Measurements from ENCODE around the gene CSF2RB.
A peak's percentile ranks its signal among the peaks of the same experiment; 100 is the strongest.

The CSF2RB gene

DNA sequence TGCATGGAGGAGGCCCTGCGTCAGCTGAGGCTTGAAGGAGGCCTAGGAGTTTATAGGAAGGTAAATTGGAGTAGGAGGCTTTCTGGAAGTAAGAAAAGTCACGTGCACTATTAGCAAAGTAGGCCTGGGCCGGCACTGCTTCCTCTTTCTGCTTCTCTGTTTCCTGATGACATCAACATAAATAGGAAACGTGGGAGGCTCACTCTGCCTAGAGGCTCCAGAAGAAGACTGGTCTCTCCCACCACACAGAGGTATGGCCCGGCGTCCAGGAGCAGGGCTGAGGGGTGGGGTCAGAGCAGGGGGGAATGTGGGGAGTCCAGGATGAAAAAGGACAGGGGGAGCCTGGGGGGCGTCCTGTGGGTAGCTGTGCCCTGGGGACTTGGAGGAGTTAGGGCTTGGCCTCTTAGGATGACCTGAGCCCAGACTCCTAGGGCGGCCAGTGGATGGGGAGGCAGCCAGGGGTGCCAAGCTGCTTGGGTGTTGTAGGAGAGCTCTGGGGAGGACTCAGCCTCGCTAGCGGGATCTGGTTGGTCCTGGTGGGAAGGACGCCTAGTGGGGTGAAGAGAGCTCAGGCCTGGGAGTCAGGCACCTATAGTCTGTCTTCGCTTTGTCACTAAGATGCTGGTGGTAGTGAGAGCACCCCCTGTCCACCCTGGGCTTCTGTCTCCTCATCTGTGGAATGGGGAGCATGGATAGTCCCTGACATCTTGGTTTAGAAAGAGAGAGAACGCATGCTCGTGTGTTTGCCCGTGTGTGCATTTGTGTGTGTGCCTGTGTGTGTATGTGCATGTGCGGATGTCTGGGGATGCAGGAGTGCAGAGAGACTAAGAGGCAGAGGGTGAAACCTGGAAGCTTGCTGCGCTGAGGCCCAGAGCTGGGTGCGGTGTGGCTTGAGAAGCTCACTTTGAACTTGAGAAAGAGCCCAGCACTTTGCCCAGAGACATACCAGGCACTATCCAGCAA lies at the start of gene CSF2RB:
CSF2RB (plus strand) TSS at position 202 of the 963 bp plus-strand sequence. CDS start 8,580 bp downstream, outside the sequence.
- Histone ChIP-seq H3K4me3 (ENCODE audit: low read length) (peak within 1 kb of the TSS; percentile 1), H3K27ac (ENCODE audit: low read length) (no peak within 1 kb of the TSS), H3K4me1 (ENCODE audit: control insufficient read depth, low read depth, low read length) (peaks cover 19% of the 10 kb centered on the region), H3K36me3 (ENCODE audit: control insufficient read depth, low read depth, low read length) (no peaks in the 10 kb centered on the region), H3K9ac (ENCODE audit: low read length) (no peak within 1 kb of the TSS), H3K27me3 (ENCODE audit: control insufficient read depth, insufficient read depth, low read length) (peaks cover 68% of the 10 kb centered on the region), H3K9me3 (ENCODE audit: control insufficient read depth, low read depth, low read length) (no peaks in the 10 kb centered on the region)

GRCh38 chr22:36863979-36864378 lies 49.4 kb upstream of the CSF2RB start:
- H3K9ac ChIP-seq (ENCODE audit: low read length), result no peak overlapping the region
- no peaks in the 10 kb centered on the region for H3K36me3 ChIP-seq (ENCODE audit: control insufficient read depth, low read depth, low read length)
- H3K4me1 ChIP-seq (ENCODE audit: control insufficient read depth, low read depth, low read length), result no peaks in the 10 kb centered on the region
- H3K27ac ChIP-seq (ENCODE audit: low read length), result no peak overlapping the region
- no peaks in the 10 kb centered on the region for H3K27me3 ChIP-seq (ENCODE audit: control insufficient read depth, insufficient read depth, low read length)
- no peak overlapping the region for H3K4me3 ChIP-seq (ENCODE audit: low read length)
- H3K9me3 ChIP-seq (ENCODE audit: control insufficient read depth, low read depth, low read length), result no peaks in the 10 kb centered on the region

DNA sequence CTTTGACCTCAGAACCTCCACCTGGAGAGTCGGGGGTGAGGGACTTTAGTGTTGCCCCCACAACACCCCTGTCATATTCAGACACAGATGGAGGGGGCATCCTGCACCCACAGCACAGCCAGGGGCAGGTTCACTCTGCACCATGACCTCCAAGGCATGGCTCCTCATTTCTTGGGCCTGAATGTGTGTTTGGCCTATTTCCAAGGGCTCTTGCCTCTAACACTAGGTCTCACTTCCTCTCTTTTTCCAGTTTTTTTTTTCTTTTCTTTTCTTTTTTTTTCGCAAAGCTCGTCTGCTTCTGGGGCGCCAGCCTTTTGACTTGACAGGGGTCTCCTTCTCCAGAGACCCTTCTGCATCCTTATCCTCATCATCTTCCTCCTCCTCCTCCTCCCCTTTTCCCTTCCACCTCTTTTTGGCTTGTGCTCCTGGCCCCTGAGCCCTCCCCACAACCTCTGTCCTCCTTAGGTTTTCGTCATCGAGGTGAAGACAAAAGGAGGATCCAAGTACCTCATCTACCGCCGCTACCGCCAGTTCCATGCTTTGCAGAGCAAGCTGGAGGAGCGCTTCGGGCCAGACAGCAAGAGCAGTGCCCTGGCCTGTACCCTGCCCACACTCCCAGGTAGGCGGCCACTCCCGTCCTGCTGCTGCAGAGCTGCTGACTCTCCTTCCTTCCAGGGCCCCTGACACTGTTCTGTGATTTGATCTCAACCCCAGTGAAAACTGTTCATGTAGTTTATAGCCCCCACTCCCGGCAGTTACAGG lies 48.8 kb upstream of the CSF2RB start:
- no peak overlapping the region for H3K27ac ChIP-seq (ENCODE audit: low read length)
- no peak overlapping the region for H3K4me3 ChIP-seq (ENCODE audit: low read length)
- no peaks in the 10 kb centered on the region for H3K27me3 ChIP-seq (ENCODE audit: control insufficient read depth, insufficient read depth, low read length)
- H3K9me3 ChIP-seq (ENCODE audit: control insufficient read depth, low read depth, low read length), result no peaks in the 10 kb centered on the region
- no peaks in the 10 kb centered on the region for H3K36me3 ChIP-seq (ENCODE audit: control insufficient read depth, low read depth, low read length)
- no peak overlapping the region for H3K9ac ChIP-seq (ENCODE audit: low read length)
- no peaks in the 10 kb centered on the region for H3K4me1 ChIP-seq (ENCODE audit: control insufficient read depth, low read depth, low read length)

DNA sequence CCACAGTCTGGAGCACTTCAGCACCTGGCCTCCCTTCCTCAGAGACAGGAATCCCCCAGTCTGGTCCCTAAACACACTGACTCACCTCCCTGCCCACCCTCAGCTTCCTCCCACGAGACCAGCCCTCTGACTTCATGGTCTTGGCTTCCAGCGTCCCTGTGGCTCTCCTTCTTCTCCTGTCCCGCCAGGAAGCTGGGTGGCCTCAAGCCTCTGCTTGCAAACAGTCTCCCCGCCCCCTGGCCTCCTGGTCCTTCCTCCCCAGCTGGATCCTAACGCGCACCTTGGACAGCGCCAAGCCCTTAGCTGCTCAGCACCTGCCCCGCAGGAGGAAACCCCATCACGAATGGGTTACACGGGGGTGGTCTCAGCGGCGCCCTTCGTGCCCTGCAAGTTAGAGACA lies 48.1 kb upstream of the CSF2RB start:
- H3K27me3 ChIP-seq (ENCODE audit: control insufficient read depth, insufficient read depth, low read length), result no peaks in the 10 kb centered on the region
- H3K27ac ChIP-seq (ENCODE audit: low read length), result no peak overlapping the region
- H3K4me3 ChIP-seq (ENCODE audit: low read length), result no peak overlapping the region
- no peak overlapping the region for H3K9ac ChIP-seq (ENCODE audit: low read length)
- H3K4me1 ChIP-seq (ENCODE audit: control insufficient read depth, low read depth, low read length), result no peaks in the 10 kb centered on the region
- H3K9me3 ChIP-seq (ENCODE audit: control insufficient read depth, low read depth, low read length), result no peaks in the 10 kb centered on the region
- H3K36me3 ChIP-seq (ENCODE audit: control insufficient read depth, low read depth, low read length), result no peaks in the 10 kb centered on the region

GRCh38 chr22:36867695-36868094 lies 45.7 kb upstream of the CSF2RB start:
- H3K9me3 ChIP-seq (ENCODE audit: control insufficient read depth, low read depth, low read length), result no peaks in the 10 kb centered on the region
- H3K36me3 ChIP-seq (ENCODE audit: control insufficient read depth, low read depth, low read length), result no peaks in the 10 kb centered on the region
- H3K4me3 ChIP-seq (ENCODE audit: low read length), result no peak overlapping the region
- no peaks in the 10 kb centered on the region for H3K27me3 ChIP-seq (ENCODE audit: control insufficient read depth, insufficient read depth, low read length)
- H3K27ac ChIP-seq (ENCODE audit: low read length), result no peak overlapping the region
- H3K4me1 ChIP-seq (ENCODE audit: control insufficient read depth, low read depth, low read length), result no peaks in the 10 kb centered on the region
- H3K9ac ChIP-seq (ENCODE audit: low read length), result no peak overlapping the region

DNA sequence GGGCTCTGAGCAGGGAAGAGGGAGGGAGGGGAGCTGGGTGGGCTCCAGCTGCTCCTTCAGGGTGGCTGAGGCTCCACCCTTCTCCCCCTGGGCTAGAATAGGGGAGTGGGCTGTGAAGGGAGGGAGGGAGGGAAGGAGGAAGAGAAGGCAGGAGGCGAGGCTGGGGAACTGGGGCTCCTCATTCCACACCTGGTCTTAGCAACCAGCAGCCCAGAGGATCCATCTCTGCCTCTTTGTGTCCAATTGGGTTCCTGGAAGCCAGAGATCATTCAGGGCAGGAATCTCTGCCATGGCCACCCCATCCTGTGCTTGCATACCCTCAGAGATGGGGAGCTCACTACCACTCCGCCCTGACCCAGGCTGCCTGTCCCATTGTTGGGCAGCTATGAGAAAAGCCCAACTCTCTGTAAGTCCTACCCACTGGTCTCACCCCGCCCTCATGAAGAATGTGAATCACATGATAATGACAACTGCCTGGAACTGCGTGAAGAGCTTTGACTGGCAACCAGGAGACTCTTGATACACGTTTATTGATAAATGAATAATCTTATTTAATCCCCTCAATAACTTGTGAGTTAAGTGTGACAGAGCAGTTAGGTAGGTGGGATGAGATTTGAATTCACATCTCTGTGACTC lies 44.8 kb upstream of the CSF2RB start:
- Histone ChIP-seq H3K36me3 (ENCODE audit: control insufficient read depth, low read depth, low read length) (no peaks in the 10 kb centered on the region), H3K27ac (ENCODE audit: low read length) (no peak overlapping the region), H3K4me1 (ENCODE audit: control insufficient read depth, low read depth, low read length) (no peaks in the 10 kb centered on the region), H3K27me3 (ENCODE audit: control insufficient read depth, insufficient read depth, low read length) (no peaks in the 10 kb centered on the region), H3K9ac (ENCODE audit: low read length) (no peak overlapping the region), H3K4me3 (ENCODE audit: low read length) (no peak overlapping the region), H3K9me3 (ENCODE audit: control insufficient read depth, low read depth, low read length) (no peaks in the 10 kb centered on the region)

GRCh38 chr22:36870250-36870649 lies 43.2 kb upstream of the CSF2RB start:
- Histone ChIP-seq H3K27me3 (ENCODE audit: control insufficient read depth, insufficient read depth, low read length) (no peaks in the 10 kb centered on the region), H3K27ac (ENCODE audit: low read length) (no peak overlapping the region), H3K9ac (ENCODE audit: low read length) (no peak overlapping the region), H3K4me3 (ENCODE audit: low read length) (no peak overlapping the region), H3K9me3 (ENCODE audit: control insufficient read depth, low read depth, low read length) (no peaks in the 10 kb centered on the region), H3K4me1 (ENCODE audit: control insufficient read depth, low read depth, low read length) (no peaks in the 10 kb centered on the region), H3K36me3 (ENCODE audit: control insufficient read depth, low read depth, low read length) (no peaks in the 10 kb centered on the region)

DNA sequence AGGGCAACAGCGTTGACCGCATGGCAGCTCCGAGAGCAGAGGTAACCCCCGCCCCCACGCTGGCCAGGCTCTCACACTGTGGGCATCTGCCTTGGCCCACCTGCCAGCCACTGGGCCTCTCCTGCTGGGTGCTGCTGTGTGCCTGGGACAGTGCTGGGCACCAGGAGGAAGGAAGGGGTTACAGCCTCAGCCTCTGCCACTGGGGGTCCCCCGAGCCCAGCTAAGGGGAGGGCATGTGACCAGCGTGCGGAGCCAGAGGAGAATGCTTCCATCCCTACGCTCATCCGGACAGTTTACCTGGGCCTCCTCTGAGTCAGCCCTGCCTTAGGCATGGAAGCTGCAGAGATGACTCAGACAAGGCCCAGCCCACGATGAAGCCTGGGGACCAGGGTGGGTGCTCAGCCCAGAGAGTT lies 41.8 kb upstream of the CSF2RB start:
- Histone ChIP-seq H3K9ac (ENCODE audit: low read length) (no peak overlapping the region), H3K4me3 (ENCODE audit: low read length) (no peak overlapping the region), H3K27ac (ENCODE audit: low read length) (no peak overlapping the region), H3K4me1 (ENCODE audit: control insufficient read depth, low read depth, low read length) (no peaks in the 10 kb centered on the region), H3K9me3 (ENCODE audit: control insufficient read depth, low read depth, low read length) (no peaks in the 10 kb centered on the region), H3K36me3 (ENCODE audit: control insufficient read depth, low read depth, low read length) (no peaks in the 10 kb centered on the region), H3K27me3 (ENCODE audit: control insufficient read depth, insufficient read depth, low read length) (no peaks in the 10 kb centered on the region)

DNA sequence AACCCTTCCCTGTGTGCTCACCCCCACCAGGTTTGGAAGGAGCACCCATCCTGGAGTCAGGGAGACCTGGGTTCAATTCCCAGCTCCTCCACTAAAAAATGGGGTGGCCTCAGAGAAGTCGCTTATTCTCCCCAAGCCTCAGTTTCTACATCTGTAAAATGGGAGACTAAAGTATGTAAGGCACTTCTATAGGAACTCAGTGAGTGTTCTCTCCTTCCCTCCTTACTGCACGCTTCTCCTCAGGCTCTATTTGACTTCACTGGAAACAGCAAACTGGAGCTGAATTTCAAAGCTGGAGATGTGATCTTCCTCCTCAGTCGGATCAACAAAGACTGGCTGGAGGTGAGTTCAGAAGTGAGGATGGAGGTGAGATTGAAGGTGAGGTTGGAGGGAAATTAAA lies 41.3 kb upstream of the CSF2RB start:
- no peak overlapping the region for H3K27ac ChIP-seq (ENCODE audit: low read length)
- no peak overlapping the region for H3K4me3 ChIP-seq (ENCODE audit: low read length)
- H3K9me3 ChIP-seq (ENCODE audit: control insufficient read depth, low read depth, low read length), result no peaks in the 10 kb centered on the region
- H3K36me3 ChIP-seq (ENCODE audit: control insufficient read depth, low read depth, low read length), result no peaks in the 10 kb centered on the region
- H3K27me3 ChIP-seq (ENCODE audit: control insufficient read depth, insufficient read depth, low read length), result no peaks in the 10 kb centered on the region
- H3K4me1 ChIP-seq (ENCODE audit: control insufficient read depth, low read depth, low read length), result no peaks in the 10 kb centered on the region
- no peak overlapping the region for H3K9ac ChIP-seq (ENCODE audit: low read length)

- Histone ChIP-seq H3K9me3 (ENCODE audit: control insufficient read depth, low read depth, low read length) (no peaks in the 10 kb centered on the region), H3K27me3 (ENCODE audit: control insufficient read depth, insufficient read depth, low read length) (no peaks in the 10 kb centered on the region), H3K9ac (ENCODE audit: low read length) (no peak overlapping the region), H3K4me3 (ENCODE audit: low read length) (no peak overlapping the region), H3K27ac (ENCODE audit: low read length) (no peak overlapping the region), H3K4me1 (ENCODE audit: control insufficient read depth, low read depth, low read length) (no peaks in the 10 kb centered on the region), H3K36me3 (ENCODE audit: control insufficient read depth, low read depth, low read length) (no peaks in the 10 kb centered on the region)
These were observed 40.4 kb upstream of the CSF2RB start for GRCh38 chr22:36872866-36873498.

Measured in iPS-18a (cell line).